ENCODE results near the gene NMNAT3.

NMNAT3 gene

DNA sequence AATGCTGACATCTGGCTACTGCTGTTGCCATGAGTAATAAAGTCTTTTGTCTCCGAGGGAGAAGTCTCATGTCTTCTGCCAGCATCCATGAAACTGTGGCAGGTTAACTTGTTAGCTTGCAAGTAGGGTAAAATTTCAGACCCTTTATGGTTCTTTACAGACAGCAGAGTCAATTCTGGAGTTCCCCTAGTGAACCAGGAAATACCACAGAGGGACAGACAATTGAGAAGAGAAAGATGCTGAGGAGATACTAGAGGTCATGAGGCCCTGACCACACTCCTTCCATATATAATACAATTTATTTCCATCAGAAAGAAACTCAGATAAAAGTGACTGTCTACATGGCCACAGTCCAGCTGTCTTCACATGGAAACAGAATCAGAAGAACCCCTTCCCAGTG lies 38.1 kb downstream of the NMNAT3 start:
- FAIRE-seq = no peak
- no peak for DNase-seq (ENCODE audit: insufficient read length, low spot score)
- TF ChIP-seq, protein P1, sequence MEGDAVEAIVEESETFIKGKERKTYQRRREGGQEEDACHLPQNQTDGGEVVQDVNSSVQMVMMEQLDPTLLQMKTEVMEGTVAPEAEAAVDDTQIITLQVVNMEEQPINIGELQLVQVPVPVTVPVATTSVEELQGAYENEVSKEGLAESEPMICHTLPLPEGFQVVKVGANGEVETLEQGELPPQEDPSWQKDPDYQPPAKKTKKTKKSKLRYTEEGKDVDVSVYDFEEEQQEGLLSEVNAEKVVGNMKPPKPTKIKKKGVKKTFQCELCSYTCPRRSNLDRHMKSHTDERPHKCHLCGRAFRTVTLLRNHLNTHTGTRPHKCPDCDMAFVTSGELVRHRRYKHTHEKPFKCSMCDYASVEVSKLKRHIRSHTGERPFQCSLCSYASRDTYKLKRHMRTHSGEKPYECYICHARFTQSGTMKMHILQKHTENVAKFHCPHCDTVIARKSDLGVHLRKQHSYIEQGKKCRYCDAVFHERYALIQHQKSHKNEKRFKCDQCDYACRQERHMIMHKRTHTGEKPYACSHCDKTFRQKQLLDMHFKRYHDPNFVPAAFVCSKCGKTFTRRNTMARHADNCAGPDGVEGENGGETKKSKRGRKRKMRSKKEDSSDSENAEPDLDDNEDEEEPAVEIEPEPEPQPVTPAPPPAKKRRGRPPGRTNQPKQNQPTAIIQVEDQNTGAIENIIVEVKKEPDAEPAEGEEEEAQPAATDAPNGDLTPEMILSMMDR (IDR thresholded peaks at IDR 0.05; ENCODE audit: insufficient read depth, missing control alignments) = no peak

DNA sequence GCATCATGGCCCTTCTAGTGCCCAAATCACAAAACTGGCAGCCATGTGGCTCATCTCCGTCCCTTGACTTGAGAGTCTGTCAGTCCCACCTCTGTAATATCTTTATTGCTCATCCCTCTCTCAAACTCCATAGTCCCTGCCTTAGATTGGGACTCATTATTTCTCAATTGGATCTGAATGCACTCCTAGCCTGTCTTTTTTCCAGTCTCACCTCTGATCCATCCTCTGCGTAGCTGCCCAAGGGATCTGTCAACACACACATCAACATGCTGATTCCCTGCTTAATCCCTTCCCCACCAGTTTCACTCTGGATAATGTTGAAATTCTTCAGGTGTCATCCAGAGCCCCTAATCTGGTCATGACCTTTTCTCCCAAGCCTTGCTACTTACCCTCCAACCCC lies 39.3 kb downstream of the NMNAT3 start:
- no peak for FAIRE-seq
- DNase-seq (ENCODE audit: insufficient read length, low spot score) = no peak
- TF ChIP-seq, protein P1 (IDR thresholded peaks at IDR 0.05; ENCODE audit: insufficient read depth, missing control alignments) = no peak

DNA sequence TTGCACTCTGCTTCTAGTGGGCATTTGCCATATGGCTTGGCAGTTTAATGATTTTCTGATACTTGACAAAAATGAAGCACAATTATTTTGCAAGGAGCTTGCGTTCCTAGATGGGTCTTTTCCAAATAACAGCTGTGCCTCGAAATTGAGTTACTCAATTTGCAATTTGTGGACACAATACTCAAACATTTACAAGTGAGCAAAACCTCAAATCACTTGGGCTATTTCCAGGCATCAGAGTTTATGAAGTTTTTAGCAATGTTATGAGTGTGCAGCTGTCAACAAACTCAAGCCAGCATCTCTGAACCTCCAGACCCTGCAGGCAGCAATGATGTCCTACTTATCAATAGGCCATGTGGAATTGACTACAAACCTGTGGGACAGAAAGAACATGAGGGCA lies 41.3 kb downstream of the NMNAT3 start:
- FAIRE-seq (no peak), DNase-seq (ENCODE audit: insufficient read length, low spot score) (no peak)
- TF ChIP-seq, protein P1 (IDR thresholded peaks at IDR 0.05; ENCODE audit: insufficient read depth, missing control alignments) = no peak

DNA sequence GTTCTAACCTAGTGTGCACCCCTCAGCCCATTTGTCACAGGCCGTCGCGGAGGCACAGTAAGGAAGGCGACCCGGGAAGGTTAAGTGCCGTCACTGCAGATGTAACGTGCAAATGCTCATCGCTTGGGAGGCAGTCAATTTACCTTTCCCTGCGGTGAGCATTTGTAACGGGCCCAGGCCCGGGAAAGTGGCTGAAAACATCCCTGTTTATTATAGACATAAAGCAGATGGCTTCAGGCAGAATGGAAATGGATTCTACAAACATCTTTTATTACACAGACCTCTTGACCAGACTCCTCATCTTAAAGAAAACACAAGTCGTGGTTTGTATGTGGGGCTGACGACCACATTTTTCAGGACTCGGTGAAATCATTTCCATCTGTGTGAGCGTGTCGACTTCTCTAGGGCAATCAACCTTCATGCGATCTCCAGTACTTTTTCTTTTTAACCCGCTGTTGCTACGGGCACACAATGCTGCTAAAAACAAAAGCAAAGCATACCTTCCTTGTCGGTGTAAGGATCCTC lies 43.6 kb downstream of the NMNAT3 start:
- FAIRE-seq (no peak), DNase-seq (ENCODE audit: insufficient read length, low spot score) (no peak)
- TF ChIP-seq, protein P1 (IDR thresholded peaks at IDR 0.05; ENCODE audit: insufficient read depth, missing control alignments) = no peak

DNA sequence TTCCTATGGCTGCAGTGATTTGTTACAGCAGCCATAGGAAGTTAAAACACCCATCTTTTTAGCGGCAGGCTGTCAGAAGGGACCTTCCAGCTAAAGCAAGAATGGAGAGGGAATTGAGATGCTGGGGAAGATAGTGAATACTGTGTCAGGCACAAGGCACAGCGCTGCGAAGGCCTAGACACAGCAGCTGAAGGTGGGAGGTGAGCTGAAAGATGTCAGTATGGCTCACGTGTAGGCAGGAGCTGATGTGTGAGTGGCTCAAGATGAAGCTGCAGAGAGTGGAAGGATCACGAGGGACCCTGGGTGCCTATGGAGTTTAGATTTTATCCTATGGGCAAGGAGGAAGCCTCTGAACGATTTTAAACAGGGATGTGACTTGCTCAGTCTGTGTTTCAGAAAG lies 44.3 kb downstream of the NMNAT3 start:
- FAIRE-seq (no peak), DNase-seq (ENCODE audit: insufficient read length, low spot score) (no peak)
- TF ChIP-seq, protein P1 (IDR thresholded peaks at IDR 0.05; ENCODE audit: insufficient read depth, missing control alignments) = no peak

DNA sequence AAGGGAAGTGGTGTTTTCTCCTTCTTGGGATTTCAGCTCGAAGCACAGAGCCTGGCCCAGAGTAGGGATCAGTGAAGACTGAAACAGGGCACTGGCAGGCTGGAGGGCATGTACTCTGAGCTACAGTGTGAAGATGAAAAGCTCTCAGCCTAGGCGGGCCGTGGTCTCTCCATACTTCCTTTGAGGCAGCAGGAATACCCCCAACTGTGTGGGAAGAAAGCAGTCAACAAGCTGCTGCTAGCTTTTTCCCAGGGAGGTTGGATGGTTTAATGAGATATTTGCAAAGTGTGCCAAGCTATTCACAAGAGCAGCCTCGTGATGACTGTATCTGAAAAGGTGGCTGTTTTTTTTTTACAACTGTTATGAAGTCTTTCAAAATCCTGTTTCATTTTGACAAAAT lies 47.2 kb downstream of the NMNAT3 start:
- TF ChIP-seq, protein P1 (IDR thresholded peaks at IDR 0.05; ENCODE audit: insufficient read depth, missing control alignments) = no peak
- DNase-seq (ENCODE audit: insufficient read length, low spot score) (no peak), FAIRE-seq (no peak)

DNA sequence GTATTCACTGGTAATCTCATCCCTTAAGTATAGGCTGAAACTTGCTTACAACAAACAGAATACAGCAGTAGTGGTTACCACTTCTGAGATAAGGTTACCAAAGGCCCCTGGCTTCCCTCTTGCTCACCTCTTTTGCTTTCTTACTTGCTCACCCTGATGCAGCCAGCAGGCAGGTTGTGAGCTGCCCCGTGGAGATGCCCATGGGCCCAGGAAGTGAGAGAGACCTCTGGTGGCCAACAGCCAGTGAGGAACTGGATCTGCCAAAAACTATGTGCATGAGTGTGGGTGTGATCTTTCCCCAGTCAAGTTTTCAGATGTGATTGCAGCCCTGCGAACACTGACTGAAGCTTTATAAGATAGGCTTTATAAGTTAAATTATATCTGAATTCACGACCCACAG lies 48.7 kb downstream of the NMNAT3 start:
- DNase-seq (ENCODE audit: insufficient read length, low spot score) = no peak
- TF ChIP-seq, protein P1 (IDR thresholded peaks at IDR 0.05; ENCODE audit: insufficient read depth, missing control alignments) = peak; percentile 5

More for the DNA sequence above, 48.7 kb downstream of the NMNAT3 start:
- FAIRE-seq = no peak

All from D721Med (cell line).